ENCODE measurements around the gene DPP10.

DPP10 gene

GRCh38 chr2:115161081-115161770, 718.8 kb downstream of the DPP10 start:
- no peak for DNase-seq (ENCODE audit: low read depth)

- DNase-seq (ENCODE audit: low read depth): no peak
Measured at GRCh38 chr2:115161771-115162493, 719.5 kb downstream of the DPP10 start.

GRCh38 chr2:115162494-115163293, 720.3 kb downstream of the DPP10 start:
- no peak for DNase-seq (ENCODE audit: low read depth)

GRCh38 chr2:115163572-115163971, 721.1 kb downstream of the DPP10 start:
- DNase-seq (ENCODE audit: low read depth): no peak

GRCh38 chr2:115165529-115166109, 723.2 kb downstream of the DPP10 start:
- peak; percentile 24 for DNase-seq (ENCODE audit: low read depth)

GRCh38 chr2:115168457-115168856, 726.0 kb downstream of the DPP10 start:
- DNase-seq (ENCODE audit: low read depth): no peak

- DNase-seq (ENCODE audit: low read depth): no peak
Measured at GRCh38 chr2:115169814-115170213, 727.4 kb downstream of the DPP10 start.

- DNase-seq (ENCODE audit: low read depth): no peak
Measured at GRCh38 chr2:115171751-115172150, 729.3 kb downstream of the DPP10 start.

- DNase-seq (ENCODE audit: low read depth): no peak
Measured at GRCh38 chr2:115174651-115175050, 732.2 kb downstream of the DPP10 start.

GRCh38 chr2:115183144-115183543, 740.7 kb downstream of the DPP10 start:
- no peak for DNase-seq (ENCODE audit: low read depth)

GRCh38 chr2:115190459-115190858, 748.0 kb downstream of the DPP10 start:
- no peak for DNase-seq (ENCODE audit: low read depth)

GRCh38 chr2:115194623-115195022, 752.2 kb downstream of the DPP10 start:
- no peak for DNase-seq (ENCODE audit: low read depth)

GRCh38 chr2:115196587-115196986, 754.1 kb downstream of the DPP10 start:
- no peak for DNase-seq (ENCODE audit: low read depth)

GRCh38 chr2:115199966-115200365, 757.5 kb downstream of the DPP10 start:
- no peak for DNase-seq (ENCODE audit: low read depth)

- no peak for DNase-seq (ENCODE audit: low read depth)
Measured at GRCh38 chr2:115201386-115201785, 758.9 kb downstream of the DPP10 start.

- no peak for DNase-seq (ENCODE audit: low read depth)
Measured at GRCh38 chr2:115208493-115209164, 766.2 kb downstream of the DPP10 start.

GRCh38 chr2:115214050-115214449, 771.6 kb downstream of the DPP10 start:
- DNase-seq (ENCODE audit: low read depth): no peak

GRCh38 chr2:115219296-115219695, 776.9 kb downstream of the DPP10 start:
- DNase-seq (ENCODE audit: low read depth): no peak

- DNase-seq (ENCODE audit: low read depth): no peak
Measured at GRCh38 chr2:115234186-115234585, 791.7 kb downstream of the DPP10 start.

GRCh38 chr2:115234737-115235136, 792.3 kb downstream of the DPP10 start:
- DNase-seq (ENCODE audit: low read depth): no peak

- DNase-seq (ENCODE audit: low read depth): no peak
Measured at GRCh38 chr2:115248066-115248465, 805.6 kb downstream of the DPP10 start.

GRCh38 chr2:115277366-115277765, 834.9 kb downstream of the DPP10 start:
- no peak for DNase-seq (ENCODE audit: low read depth)

Measured in ELR (cell line).